HG03139 (cell line): Measurements from ENCODE around the gene ITGA11.

Experiments used
- ATAC-seq: cut with Tn5 transposase; IDR thresholded peaks from one replicate; pipeline ENCODE4 v1.9.1; 2021; ENCODE audit not compliant: unreplicated experiment

Gene ITGA11

GRCh38 chr15:68277603-68278344 lies 154.2 kb downstream of the ITGA11 start, which contains the start of gene FEM1B:
Gene FEM1B (plus strand): TSS chr15:68277745. CDS start chr15:68278418, 673 bp downstream.
- ATAC-seq = peak; percentile 79

GRCh38 chr15:68277131-68277602 lies 154.8 kb downstream of the ITGA11 start:
- no peak for ATAC-seq

- no peak for ATAC-seq
These were observed 155.3 kb downstream of the ITGA11 start for GRCh38 chr15:68276668-68277067.

- ATAC-seq = no peak
These were observed 156.7 kb downstream of the ITGA11 start for GRCh38 chr15:68275165-68275746.

DNA sequence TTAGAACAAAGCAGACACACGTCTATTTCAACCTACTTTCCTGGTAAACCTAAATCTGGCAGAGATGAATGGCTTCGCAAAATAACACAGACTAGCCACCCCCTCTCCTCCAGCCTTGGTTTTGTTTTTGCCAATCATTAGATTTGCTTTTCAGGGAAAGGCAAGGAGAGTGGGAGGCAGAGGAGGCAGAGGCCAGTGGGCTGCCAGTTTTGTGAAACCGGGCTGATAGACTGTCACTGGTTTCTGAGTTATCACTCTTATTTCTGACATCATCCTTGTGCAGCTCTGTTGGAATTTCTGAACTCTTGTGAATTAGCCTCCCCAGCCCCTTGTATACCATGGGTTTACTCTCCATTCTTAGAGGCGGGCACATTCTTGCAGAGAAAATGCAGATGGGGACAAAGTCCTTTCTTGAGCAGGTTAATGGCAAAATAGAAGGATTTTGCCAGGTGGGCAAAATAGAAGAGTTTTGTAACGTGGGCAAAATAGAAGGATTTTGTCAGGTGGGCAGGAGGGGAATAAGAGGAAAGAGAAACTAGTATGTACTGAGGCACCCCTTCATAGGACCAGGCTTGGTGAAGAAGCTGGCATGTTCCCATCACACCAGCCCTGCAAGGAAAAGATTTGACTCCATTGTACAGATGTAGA lies 157.6 kb downstream of the ITGA11 start:
- no peak for ATAC-seq

DNA sequence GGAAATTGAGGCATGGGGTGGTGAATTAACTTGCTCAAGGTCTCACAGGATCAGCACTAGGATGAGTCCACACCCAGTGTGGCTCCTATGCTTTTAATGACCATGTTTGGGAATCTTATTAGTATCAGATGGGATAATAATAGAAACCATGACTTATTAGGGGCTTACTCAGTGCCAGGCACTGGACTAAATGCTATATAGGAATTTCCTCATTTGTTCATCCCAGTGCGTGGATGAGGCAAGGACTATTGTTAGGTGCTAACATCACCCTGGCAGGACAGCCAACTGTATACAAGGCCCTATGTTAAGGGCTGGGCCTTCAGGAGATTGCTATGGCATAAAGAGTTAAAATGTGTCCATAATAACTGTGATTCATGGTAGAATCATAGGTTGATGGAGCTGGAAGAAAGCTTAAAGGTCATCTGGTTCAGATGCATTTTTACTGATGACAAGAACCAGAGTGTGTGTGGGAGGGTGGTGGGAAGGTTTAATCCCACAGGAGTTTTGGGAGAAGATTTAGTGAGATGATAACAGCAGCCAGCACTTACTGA lies 159.2 kb downstream of the ITGA11 start:
- ATAC-seq = no peak

- ATAC-seq = no peak
These were observed 160.0 kb downstream of the ITGA11 start for GRCh38 chr15:68271854-68272471.

DNA sequence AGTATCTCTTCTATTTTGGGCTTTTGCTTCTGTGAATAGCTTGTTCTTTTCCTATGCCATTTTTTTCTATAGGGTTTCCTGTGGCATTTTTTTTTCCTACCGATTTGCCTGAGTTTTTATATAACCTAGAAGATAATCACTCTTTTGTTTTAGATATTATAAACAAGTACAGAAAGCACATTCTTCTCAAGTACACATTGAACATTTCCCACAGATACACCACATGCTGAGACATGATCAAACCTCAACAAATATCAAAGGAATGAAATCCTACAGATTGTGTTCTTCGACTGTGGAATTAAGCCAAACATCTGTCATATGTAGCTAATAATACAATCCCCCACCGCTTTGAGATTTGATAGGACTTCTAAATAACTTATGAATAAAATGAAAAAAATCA lies 163.6 kb downstream of the ITGA11 start:
- no peak for ATAC-seq

GRCh38 chr15:68265674-68266073 lies 166.3 kb downstream of the ITGA11 start:
- ATAC-seq = no peak

DNA sequence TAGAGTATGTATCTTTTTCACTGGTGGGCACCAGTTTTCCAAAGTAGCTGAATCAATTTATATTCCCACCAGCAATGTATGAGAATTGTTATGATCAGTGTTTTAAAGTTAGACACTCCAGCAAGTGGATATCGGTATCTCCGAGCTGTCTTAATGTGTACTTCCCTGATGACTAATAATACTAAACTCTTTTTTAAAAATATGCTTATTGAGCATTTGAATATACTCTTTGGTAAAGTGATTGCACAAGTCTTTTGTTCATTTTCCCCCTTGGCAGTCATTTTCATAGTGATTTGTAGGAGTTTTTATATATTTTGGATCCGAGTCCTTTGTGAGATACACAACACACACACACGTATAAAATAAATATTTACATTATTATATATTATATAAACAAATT lies 166.9 kb downstream of the ITGA11 start:
- ATAC-seq = no peak

DNA sequence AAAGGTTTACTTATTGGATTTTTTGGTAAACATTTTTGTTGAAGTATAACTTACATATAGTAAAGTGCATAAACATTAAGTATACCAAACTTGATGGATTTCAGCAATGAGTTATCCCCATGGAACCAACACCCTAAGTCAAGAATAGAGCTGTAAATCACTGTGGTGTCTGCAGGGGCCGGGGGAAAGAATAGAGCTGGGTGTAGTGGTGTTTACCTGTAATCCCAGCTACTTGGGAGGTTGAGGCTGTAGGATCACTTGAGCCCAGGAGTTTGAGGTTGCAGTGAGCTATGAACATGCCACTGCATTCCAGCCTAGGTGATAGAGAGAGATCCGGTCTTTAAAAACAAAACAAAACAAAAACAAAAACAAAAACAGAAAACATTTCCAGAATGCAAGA lies 167.7 kb downstream of the ITGA11 start:
- ATAC-seq = no peak

- no peak for ATAC-seq
These were observed 169.2 kb downstream of the ITGA11 start for GRCh38 chr15:68262514-68263356.

DNA sequence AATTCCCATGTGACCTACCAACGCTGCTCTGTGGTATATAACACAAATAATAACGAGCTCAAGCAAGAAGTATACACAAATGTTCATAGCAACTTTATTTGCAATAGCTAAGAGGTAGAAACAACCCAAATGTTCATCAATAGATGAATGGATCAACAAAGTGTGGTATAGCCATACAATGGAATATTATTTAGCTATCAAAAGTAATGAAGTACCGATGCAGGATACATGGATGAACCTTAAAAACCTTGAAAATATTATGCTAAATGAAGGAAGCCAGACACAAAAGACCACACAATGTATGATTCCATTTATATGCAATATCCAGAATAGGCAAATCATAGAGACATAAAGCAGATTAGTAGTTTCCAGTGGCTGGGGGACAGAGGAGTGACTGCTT lies 170.0 kb downstream of the ITGA11 start:
- no peak for ATAC-seq

- ATAC-seq = no peak
These were observed 170.7 kb downstream of the ITGA11 start for GRCh38 chr15:68261241-68261640.

DNA sequence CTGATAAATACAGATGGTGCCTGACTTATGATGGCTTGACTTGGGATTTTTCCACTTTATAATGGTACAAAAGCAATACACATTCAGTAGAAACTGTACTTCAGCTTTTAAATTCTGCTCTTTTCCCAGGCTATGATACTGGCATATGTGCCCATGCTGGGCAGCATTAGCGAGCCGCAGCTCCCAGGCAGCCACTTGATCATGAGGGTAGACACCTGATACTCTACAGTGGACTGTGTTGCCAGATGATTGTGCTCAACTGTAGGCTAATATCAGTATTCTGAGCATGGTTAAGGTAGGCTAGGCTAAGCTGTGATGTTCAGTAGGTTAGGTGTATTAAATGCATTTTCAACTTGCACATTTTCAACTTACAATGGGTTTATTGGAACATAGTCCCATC lies 172.1 kb downstream of the ITGA11 start:
- ATAC-seq = no peak

GRCh38 chr15:68258692-68259091 lies 173.3 kb downstream of the ITGA11 start:
- no peak for ATAC-seq

GRCh38 chr15:68256675-68257450 lies 175.1 kb downstream of the ITGA11 start:
- no peak for ATAC-seq

- no peak for ATAC-seq
These were observed 178.9 kb downstream of the ITGA11 start for GRCh38 chr15:68252925-68253534.

DNA sequence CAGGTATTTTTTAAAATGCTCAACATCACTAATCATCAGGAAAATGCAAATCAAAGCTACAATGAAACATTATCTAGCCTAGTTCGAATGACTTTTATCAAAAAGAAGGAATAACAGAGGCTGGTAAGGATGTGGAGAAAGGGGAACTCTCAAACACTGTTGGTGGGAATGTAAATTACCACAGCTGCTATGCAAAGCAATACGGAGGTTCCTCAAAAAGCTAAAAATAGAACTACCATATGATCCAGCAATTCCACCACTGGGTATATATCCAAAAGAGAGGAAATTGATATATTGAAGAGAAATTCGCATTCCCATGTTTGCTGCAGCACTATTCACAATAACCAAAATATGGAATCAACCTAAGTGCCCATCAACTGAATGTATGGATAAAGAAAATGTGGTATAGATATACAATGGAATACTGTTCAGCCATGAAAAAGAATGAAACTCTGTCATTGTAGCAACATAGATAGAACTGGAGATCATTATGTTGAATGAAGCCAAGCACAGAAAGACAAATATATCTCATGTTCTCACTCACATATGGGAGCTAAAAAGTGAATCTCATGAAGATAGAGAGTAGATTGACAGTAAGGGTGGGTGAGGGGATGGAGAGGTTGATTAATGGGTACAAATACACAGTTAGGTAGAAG lies 182.8 kb downstream of the ITGA11 start:
- no peak for ATAC-seq
